ENCODE measurements around the gene BACE2. TPM values are rescaled to one million over a fixed set of nuclear protein-coding genes. Genes with fewer than 3 reads are reported as not detected.

Gene BACE2
- 20.1 to 23.2 TPM (median 22.0 TPM) in 5 replicates for total RNA-seq (2022; extraction: Qiagen RNA extraction)

DNA sequence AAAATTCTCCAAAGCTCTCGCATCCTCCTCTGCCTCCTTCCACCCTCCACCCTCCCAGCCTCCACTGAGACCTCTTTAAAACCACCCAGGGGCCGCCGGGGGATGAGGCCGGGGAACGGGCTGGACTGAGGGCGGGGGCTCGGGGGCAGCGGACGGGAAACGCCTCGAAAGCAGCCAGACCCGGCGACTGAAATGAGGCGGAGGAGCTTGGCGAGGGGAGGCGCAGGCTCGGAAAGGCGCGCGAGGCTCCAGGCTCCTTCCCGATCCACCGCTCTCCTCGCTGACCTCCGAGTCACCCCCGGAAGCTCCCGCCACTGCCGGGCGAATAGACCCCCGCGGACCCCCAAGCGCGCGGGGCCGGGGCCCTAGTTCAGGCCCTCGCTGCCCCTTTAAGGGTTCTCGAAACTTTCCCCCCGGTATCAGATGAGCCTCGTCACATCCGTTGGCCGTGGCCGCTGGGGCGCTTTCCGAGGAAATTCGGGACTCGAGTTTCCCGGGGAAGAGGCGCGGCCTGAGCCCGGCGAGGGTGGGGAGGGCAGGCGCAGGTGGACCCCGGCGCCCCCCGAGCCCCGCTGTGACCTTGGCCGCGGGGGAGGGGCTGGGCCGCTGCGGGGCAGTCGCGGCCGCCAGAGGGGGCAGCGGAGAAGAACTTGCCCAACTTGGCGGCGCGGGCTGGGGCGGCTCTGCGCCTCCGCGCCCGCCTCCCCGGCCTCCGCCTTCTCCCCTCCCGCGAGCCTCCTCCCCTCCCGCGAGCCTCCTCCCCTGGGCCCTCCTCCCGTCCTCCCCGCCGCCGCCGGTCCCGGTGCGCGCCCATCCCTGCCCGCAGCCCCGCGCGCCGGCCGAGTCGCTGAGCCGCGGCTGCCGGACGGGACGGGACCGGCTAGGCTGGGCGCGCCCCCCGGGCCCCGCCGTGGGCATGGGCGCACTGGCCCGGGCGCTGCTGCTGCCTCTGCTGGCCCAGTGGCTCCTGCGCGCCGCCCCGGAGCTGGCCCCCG is at the start of gene BACE2:
TSS of gene BACE2 (plus strand) at position 813 of the 995 bp plus-strand sequence. CDS start at position 917, 104 bp downstream.

DNA sequence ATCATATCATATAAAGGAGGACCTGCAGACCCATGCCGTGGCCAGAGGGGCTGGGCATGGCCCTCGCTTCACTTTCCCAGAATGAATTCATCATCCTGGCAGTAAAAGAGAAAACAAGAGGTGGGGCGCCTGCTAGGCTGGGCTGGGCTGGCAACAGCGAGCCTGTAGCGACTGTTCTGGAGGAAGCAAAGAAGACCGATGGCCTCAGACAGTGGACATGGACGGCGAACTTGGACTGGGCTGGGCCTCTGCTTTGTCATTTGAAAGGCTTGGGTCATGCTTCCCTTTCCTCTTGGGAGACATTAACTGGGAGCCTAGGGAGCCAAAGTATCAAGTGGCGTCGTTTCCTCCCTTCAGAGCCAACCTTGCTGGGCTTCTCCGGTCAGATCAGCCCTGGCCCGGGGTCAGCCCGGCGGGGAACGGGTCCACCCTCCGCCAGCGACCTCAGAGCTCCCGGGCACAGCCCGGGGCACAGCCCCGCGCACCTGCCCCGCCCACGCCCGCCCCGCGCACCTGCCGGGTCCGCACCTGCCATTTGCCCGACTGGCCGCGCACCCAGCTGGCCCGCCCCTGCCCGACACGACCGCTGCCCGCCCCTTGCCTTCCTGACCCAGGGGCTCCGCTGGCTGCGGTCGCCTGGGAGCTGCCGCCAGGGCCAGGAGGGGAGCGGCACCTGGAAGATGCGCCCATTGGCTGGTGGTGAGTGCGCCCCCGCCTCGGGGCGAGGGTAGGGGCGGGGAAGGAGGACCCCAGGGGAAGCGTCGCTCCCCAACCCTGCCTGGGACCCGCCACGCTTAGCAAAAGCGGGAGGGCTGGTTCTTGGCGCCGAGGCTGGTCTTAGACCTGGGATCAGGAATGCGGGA is 148.5 kb downstream of the BACE2 start, which contains the start of gene FAM3B:
TSS of gene FAM3B (plus strand) at position 602 of the 863 bp plus-strand sequence. CDS start at position 681, 79 bp downstream.

Other genes with a start within 250 kb of the BACE2 start
- gene FAM3B, start 148.6 kb downstream of the BACE2 start, total RNA-seq (2022; extraction: Qiagen RNA extraction): not detected in 5 replicates
- gene MX2, start 193.9 kb downstream of the BACE2 start, total RNA-seq (2022; extraction: Qiagen RNA extraction): 0.08 TPM in 1 of 5 replicates, not detected in the others

Measured in A549 treated with Mapracorat at 1 μM for 4 hours (cell line).